GM20000 (cell line): ENCODE measurements around the gene TXNRD1.
"Not testable (repeated sequence)": the region's sequence is repeated elsewhere in the genome, so short reads cannot be mapped to it uniquely, and the experiment has no call there.

Experiments
- DNase-seq: peaks from one replicate; pipeline ENCODE4 v3.0.0; 2012; ENCODE audit warnings: low spot score
- CTCF ChIP-seq: IDR thresholded peaks from 2 replicates; pipeline ENCODE4 v1.5.1; 2012; ENCODE audit warnings: mild to moderate bottlenecking, control low read depth; ENCODE audit errors: extremely low read depth, missing control alignments

TXNRD1 gene

GRCh38 chr12:104291867-104292524 is 76.4 kb downstream of the TXNRD1 start:
- DNase-seq, result no peak
- no peak for TF ChIP-seq CTCF

- no peak for TF ChIP-seq CTCF
- no peak for DNase-seq
These were observed 77.6 kb downstream of the TXNRD1 start for GRCh38 chr12:104292872-104293794.

- DNase-seq, result not testable (repeated sequence)
These were observed 78.7 kb downstream of the TXNRD1 start for GRCh38 chr12:104294158-104294859.

- no peak for DNase-seq
- no peak for TF ChIP-seq CTCF
These were observed 79.5 kb downstream of the TXNRD1 start for GRCh38 chr12:104294927-104295668.

GRCh38 chr12:104295954-104296353 is 80.4 kb downstream of the TXNRD1 start:
- no peak for TF ChIP-seq CTCF
- DNase-seq, result no peak

GRCh38 chr12:104296718-104297117 is 81.1 kb downstream of the TXNRD1 start:
- DNase-seq, result no peak
- TF ChIP-seq CTCF, result no peak

GRCh38 chr12:104297477-104298113 is 82.0 kb downstream of the TXNRD1 start:
- no peak for TF ChIP-seq CTCF
- DNase-seq, result no peak
